Heart left ventricle (tissue), 13 donors: ENCODE data around the gene PTGR3.
A peak's percentile ranks its signal among the peaks of the same experiment; 100 is the strongest.

Experiments
- CTCF ChIP-seq, 12 donors: fragments of 200-600 bp; sonication (generic) in 4 of 12; IDR thresholded peaks; one replicate each; pipeline versions ENCODE4 v1.5.0 to v1.8.0; 2018 to 2022; ENCODE audit warnings: antibody characterized with exemption in 12 of 12, mild to moderate bottlenecking in 5 of 12
- POLR2A ChIP-seq, 2 donors: fragments of 450-650 bp; IDR thresholded peaks; one replicate each; pipeline ENCODE4 v1.6.1; 2017; ENCODE audit warnings: antibody characterized with exemption in 2 of 2, mild to moderate bottlenecking in 2 of 2, moderate library complexity in 2 of 2
- donor health status: ischemic (EF 13 %, LVEDD 7.1; RV severe dilation, severe dysfunction).
- donor health status: DM: no; HTN: yes; CAD: no.
- donor health status: DM: no; HTN: no; CAD: no.
- donor health status: ischemic (EF 25% LVEDD 6.9; RV normal size, moderate dysfunction).
- donor health status: ischemic (EF 25% LVEDD 5.7; RV mildly dilated, moderate dysfunction).
- donor health status: ischemic (EF 35%, LVEDD 5.7; RV mildly dilated, moderate dysfunction).
- donor health status: nonischemic (EF 11% LVEDD 7.7; RV severe dilation, severe dysfunction).
- donor health status: DM: yes; HTN: yes; CAD: no.
- donor health status: PGD.
- donor health status: ischemic (EF 29% LVEDD 5.4; RV normal size, mild dysfunction).
- donor health status: nonischemic (EF 23%, LVEDD 6.1; RV moderate dilation, normal function).

GRCh38 chr18:75208836-75209128 is 157 bp downstream of the PTGR3 start:
- TF ChIP-seq POLR2A (IDR thresholded peaks at IDR 0.05) (peak in 1 of 2 donors; percentile 33), CTCF (IDR thresholded peaks at IDR 0.05) (no peak)
